ENCODE results near the gene MEMO1.

DNA sequence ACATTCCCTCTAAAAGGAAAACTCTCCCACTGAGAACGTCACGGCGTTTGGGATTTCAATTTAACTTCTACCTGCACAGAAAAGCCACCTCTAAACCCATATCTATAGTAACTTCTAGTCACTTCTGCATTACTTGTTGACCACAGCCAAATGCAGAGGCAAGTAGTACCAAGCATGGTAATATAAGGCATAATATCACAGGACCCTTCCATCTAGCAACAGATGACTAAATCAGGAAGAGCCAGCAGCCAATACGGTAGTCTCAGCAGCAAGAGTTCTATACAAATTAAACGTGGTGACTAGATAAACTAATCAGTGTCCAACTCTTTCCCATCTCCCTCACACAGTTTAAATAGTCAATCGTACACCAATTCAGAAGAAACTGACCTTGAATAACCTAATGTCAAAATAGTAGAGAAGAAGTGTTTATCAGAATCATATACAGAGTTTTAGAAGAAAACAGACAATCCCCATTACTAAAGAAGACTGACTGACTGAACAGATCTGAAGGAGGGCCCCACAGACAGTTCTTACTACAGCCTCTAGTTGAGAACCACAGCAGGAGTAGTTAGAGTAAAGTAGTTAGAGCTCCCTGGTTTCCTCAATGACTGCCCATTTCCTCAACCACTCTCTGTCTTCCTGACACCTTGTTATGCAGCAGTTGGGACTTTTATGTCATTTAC is 30.0 kb downstream of the MEMO1 start:
- TF ChIP-seq, protein P1, sequence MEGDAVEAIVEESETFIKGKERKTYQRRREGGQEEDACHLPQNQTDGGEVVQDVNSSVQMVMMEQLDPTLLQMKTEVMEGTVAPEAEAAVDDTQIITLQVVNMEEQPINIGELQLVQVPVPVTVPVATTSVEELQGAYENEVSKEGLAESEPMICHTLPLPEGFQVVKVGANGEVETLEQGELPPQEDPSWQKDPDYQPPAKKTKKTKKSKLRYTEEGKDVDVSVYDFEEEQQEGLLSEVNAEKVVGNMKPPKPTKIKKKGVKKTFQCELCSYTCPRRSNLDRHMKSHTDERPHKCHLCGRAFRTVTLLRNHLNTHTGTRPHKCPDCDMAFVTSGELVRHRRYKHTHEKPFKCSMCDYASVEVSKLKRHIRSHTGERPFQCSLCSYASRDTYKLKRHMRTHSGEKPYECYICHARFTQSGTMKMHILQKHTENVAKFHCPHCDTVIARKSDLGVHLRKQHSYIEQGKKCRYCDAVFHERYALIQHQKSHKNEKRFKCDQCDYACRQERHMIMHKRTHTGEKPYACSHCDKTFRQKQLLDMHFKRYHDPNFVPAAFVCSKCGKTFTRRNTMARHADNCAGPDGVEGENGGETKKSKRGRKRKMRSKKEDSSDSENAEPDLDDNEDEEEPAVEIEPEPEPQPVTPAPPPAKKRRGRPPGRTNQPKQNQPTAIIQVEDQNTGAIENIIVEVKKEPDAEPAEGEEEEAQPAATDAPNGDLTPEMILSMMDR (IDR thresholded peaks at IDR 0.05): no peak
- no peak for TF ChIP-seq EZH2 (IDR thresholded peaks at IDR 0.05; ENCODE audit: borderline replicate concordance, insufficient read depth, low read depth, low read length, poor library complexity, severe bottlenecking)
